Liver (tissue), 3 donors: ENCODE measurements around the gene ATOH8.

ENCODE experiments used
- CTCF ChIP-seq: fragments of 150-350 bp; IDR thresholded peaks from 2 replicates; pipeline ENCODE4 v1.5.1; 2017; ENCODE audit warnings: improper control_type of control experiment, low read depth, low read length; ENCODE audit not compliant: missing input control
- HNF4G ChIP-seq: IDR thresholded peaks from 2 replicates; pipeline ENCODE4 v1.6.1; 2016; ENCODE audit warnings: antibody characterized with exemption
- JUND ChIP-seq, 2 donors: IDR thresholded peaks; 2 replicates each; pipeline ENCODE4 v1.6.1; 2016; ENCODE audit warnings: antibody characterized with exemption in 2 of 2
- MAX ChIP-seq: IDR thresholded peaks from 2 replicates; pipeline ENCODE4 v1.6.1; 2016; ENCODE audit warnings: antibody characterized with exemption
- donor health status: healthy.
- donor health status: healthy.

- TF ChIP-seq HNF4G (no peak), JUND (IDR thresholded peaks at IDR 0.05) (no peak), CTCF (no peak), MAX (no peak)
Measured at GRCh38 chr2:85767803-85768665, 14.2 kb downstream of the ATOH8 start.
